ENCODE results near the gene SAMD8.

The SAMD8 gene

GRCh38 chr10:75111365-75111906, at the start of gene SAMD8:
TSS of gene SAMD8 (plus strand) at chr10:75111656. CDS start at chr10:75150529, 38,873 bp downstream.
- no peak for FAIRE-seq

- no peak for FAIRE-seq
Measured at GRCh38 chr10:75061709-75062505, 49.5 kb upstream of the SAMD8 start.

GRCh38 chr10:75062506-75063299, 48.8 kb upstream of the SAMD8 start:
- no peak for FAIRE-seq

GRCh38 chr10:75063461-75064230, 47.8 kb upstream of the SAMD8 start:
- FAIRE-seq: no peak

- FAIRE-seq: no peak
Measured at GRCh38 chr10:75065076-75065475, 46.4 kb upstream of the SAMD8 start.

- no peak for FAIRE-seq
Measured at GRCh38 chr10:75066271-75066670, 45.2 kb upstream of the SAMD8 start.

GRCh38 chr10:75067272-75067671, 44.2 kb upstream of the SAMD8 start:
- no peak for FAIRE-seq

GRCh38 chr10:75068523-75068922, 42.9 kb upstream of the SAMD8 start:
- FAIRE-seq: no peak

- no peak for FAIRE-seq
Measured at GRCh38 chr10:75070476-75070875, 41.0 kb upstream of the SAMD8 start.

GRCh38 chr10:75070961-75071428, 40.5 kb upstream of the SAMD8 start:
- FAIRE-seq: no peak

GRCh38 chr10:75071756-75072155, 39.7 kb upstream of the SAMD8 start:
- FAIRE-seq: no peak

GRCh38 chr10:75072727-75073126, 38.7 kb upstream of the SAMD8 start:
- no peak for FAIRE-seq

- FAIRE-seq: no peak
Measured at GRCh38 chr10:75073442-75073841, 38.0 kb upstream of the SAMD8 start.

GRCh38 chr10:75074711-75075445, 36.6 kb upstream of the SAMD8 start:
- no peak for FAIRE-seq

- no peak for FAIRE-seq
Measured at GRCh38 chr10:75076348-75076747, 35.1 kb upstream of the SAMD8 start.

- no peak for FAIRE-seq
Measured at GRCh38 chr10:75079436-75080083, 31.9 kb upstream of the SAMD8 start.

- FAIRE-seq: no peak
Measured at GRCh38 chr10:75080554-75080953, 30.9 kb upstream of the SAMD8 start.

- no peak for FAIRE-seq
Measured at GRCh38 chr10:75081379-75081778, 30.1 kb upstream of the SAMD8 start.

GRCh38 chr10:75083972-75084833, 27.3 kb upstream of the SAMD8 start:
- no peak for FAIRE-seq

GRCh38 chr10:75084834-75085384, 26.5 kb upstream of the SAMD8 start:
- FAIRE-seq: no peak
